Measurements from ENCODE around the gene STEAP4.

STEAP4 gene

DNA sequence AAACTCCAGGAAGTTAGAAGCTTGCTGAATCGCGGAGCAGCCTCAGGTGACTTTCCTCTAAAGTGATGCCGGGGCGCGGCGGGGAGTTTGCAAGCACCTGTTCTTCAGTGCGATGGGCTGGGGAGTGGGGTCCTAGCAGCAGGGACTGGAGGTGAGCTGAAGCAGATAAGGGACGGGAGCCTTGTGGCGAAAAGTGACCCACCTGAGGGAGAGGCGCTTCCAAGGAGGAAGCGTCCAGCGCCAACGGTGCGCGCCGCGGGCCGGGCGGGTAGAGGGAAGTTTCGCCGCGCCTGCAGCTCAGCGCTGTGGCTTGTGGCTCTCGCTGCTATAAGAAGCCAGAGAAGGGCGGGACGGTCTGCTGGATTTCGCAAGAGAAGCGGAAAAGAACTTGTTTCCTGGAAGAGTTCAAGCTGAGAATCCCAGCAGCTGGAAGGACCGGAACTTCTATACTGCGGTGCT is at the start of gene STEAP4:
STEAP4 (minus strand) TSS at position 305 of the 459 bp plus-strand sequence. CDS start 22,625 bp downstream, outside the sequence.
- peak; percentile 77 to 87 for DNase-seq

DNA sequence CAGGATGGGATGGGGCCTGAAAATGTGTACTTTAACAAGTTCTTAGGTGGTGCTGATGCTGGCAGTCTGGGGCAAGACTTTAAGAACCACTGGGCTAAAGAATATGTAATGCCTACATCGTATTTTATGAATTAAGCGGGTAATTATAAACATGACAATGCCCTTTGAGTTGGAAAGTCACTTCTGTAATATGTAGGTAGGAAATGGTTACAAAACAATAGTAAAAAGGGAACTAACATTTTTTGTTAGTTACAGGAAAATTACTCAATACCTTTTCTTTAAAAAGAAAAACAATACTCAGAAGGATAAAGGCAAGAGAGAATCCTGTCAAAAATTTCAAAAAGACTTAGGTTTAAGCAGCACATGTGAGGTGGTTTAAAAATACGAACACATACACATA is 48.3 kb upstream of the STEAP4 start:
- DNase-seq = peak; percentile 53 to 62

DNA sequence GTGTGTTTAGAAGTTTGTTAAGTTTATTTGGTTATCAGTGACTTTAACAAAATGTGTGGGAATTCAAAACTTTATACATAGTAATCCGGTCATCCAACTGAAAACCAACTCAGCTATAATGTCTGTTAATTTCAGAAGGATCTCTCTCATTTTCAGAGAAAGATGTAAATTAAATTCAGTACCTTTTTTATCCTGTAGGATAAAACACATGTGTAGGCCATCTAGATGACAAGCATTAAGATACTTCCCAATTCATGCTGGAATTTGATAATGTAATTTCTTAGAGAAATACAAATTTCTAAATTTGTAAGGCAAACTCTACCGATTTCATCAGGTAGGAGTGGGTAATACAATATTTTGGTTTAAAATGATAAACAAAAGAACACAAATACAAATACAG is 43.4 kb upstream of the STEAP4 start:
- no peak for DNase-seq

DNA sequence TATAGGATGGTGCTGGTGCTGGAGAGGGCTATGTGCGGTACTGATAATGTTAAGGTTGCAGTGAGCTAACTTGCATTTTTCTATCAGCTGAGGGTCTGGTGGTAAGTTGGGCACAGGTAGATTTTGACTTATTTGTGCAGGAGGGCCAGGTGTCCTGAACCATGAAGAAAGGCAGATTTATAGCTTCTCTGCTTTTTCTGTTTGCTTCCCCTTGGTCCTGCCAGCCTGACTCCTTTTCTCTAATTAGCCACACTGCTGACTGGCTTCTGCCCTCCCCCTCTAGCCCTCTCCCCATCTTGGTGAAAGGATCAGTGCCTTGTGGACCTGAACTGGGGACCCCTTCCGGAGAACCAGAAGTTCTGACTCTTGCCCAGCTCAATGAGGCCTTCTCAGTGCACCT is 40.8 kb upstream of the STEAP4 start:
- no peak for DNase-seq

DNA sequence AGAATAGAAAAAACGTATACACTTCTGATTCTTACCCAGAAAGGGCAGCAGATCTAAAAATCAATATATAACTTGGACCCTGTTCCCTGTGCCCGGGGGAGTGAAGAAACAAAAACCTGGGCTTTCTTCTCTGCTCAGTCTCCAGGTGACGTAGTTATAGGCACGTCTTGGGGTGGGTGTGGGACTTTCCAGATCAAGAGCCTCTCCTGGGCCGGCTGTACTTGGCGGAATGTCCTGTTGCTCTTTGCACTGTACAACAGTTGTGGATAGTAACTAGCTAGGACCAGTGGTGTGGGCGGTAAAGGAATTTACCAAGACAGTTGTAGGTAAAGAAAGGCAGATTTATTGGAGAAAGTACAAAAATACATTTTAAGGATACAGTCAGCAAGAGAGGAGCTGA is 40.4 kb upstream of the STEAP4 start:
- DNase-seq = no peak

DNA sequence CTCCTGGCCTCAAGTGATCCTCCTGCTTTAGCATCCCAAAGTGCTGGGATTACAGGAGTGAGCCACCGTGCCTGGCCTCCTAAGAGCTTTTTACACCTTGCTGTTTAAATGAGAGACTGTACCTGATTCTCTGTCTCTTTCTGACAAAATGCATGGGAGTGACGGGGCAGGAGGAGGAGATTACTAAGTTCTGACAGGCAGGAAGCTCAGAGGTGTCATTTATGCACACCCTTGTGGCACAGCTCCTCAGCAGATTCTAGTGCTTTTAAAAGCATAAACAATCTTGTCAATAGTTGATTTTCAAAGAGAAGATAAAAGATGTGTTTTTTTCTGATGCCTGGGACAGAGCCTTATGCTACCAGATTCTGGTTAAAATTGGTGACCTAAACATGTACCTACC is 39.7 kb upstream of the STEAP4 start:
- DNase-seq = no peak

DNA sequence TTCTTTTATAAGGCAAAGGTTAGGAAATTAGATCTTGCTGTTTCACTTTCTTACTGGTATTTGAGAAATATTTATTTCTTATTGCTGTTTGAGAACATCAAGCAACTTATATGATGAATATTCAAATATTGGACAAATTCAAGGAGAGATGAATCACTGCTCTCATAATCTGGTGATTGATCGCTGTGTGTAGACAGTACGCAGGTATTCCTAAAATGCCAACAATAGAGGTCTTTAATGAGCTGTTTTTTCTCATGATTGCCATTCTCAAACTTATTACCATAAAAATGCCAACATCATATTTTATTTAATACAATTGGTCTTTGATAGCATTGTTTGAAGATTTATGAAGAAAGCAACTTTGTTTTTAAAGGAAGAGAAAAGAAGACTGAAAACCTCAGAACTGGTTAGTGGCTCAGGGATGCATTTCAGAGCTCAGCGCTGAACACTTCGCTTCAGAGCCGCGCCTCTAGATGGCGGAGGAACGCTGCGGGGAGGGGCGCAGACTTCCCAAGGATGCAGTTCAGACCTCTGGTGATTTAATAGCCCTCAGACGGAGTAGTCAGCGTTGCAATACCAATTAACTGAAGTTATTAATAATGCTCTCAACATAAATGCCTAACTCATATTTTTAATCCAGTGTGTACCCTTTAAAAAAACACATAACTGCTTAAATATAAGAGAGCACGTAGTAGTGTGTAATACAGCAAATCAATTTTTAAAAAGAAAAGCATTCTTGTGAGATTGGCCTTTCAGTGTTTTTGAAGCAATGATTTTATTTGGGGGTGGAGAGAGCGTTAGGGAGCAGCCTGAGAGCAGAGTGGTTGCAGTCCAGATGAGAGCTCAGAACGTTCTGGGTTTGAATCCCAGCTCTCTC is 38.5 kb upstream of the STEAP4 start:
- DNase-seq = peak; percentile 13 to 51

DNA sequence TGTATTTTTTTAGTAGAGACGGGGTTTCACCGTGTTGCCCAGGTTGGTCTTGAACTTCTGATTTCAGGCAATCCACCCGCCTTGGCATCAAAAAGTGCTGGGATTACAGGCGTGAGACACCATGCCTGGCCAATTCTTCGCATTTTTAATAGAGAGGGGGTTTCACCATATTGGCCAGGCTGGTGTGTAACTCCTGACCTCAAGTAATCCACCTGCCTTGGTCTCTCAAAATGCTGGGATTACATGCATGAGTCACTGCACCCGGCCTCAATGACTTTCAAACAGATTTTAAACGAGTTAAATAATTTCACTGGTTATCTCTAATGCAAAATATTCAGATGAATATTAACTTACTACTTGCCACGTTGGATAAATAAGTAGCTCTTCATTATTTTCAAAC is 37.6 kb upstream of the STEAP4 start:
- DNase-seq = no peak

DNA sequence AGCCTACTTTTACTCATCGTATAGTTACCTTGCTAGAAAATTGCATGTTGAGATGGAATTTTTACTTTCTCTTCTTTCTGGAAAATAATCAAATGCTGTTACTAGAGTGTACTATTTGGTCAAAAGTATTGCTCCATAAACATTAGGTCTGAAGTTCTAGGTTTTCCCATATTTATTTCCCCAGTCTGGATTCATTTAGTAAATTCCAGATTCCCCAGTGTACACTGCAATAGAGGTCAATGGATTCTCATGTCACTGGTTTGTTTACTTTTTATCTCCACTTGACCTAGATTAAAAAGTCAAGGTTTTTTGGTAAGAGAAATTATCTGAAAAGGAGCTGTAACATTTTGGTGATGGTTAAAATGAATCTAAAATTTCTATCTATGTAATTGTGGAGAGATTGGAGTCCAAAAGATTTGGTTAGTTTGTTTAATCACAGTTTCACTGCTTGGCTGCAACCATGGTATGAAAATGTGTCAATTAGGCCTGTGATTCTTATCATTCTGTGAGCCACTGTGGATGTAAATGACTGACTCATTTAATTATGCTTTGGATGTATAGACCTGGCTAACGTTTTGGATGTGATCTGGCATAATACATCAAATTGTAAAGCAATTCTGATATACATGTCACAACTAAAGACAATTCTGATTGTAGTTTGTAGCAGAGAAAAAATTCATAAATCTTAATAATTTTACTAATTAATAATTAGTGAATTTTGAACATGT is 32.7 kb upstream of the STEAP4 start:
- DNase-seq = no peak

DNA sequence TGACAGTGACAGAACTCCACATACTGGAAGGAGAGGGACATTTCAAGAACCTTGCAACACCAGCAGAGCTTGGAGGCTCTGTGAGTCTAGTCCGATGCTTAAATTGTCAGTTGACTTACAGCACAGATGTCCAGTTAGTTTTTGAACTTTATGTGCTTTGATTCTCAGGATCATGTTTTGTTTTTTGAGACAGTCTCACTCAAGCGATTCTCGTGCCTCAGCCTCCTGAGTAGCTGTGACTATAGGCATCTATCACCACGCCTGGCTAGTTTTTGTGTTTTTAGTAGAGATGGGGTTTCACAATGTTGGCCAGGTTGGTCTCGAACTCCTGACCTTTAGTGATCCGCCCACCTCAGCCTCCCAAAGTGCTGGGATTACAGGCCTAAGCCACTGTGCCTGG is 31.8 kb upstream of the STEAP4 start:
- no peak for DNase-seq

DNA sequence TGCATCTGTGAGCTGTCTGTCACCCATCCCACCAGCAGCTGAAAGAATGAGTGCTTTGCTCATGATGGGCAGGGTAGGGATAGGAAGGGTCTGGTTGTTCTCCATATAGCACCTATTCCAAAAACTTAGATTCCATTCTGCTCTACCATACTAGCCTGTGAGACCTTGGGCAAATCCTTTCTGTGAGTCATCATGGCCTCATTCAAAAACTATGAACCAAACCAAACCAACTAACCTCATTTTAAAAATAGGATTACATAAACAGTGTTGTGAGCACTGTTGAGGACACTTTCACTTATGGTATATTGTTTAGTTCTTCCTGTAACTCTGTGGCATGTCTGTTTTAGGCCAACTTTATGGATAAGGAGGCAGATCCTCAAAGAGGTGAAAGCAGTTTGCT is 30.9 kb upstream of the STEAP4 start:
- DNase-seq = peak in 1 of 2 donors; percentile 32

DNA sequence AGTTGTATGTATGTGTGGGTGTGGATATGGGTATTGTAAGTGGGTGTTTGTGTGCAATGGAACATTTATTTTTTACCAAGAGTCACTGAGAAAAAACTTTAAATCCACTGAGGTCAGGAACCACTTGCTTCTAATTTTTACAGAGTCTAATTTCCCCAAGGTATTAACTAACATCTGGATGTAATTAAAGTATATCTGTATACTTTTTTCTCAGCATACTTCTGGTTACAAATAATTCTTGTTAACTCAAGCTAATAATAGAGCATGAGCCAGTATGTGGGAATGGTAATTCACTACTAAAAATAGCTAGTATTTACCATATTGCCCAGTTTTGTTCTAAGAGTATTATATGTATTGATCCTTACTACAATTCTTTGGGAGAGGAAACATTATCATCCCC is 24.6 kb upstream of the STEAP4 start:
- DNase-seq = no peak

DNA sequence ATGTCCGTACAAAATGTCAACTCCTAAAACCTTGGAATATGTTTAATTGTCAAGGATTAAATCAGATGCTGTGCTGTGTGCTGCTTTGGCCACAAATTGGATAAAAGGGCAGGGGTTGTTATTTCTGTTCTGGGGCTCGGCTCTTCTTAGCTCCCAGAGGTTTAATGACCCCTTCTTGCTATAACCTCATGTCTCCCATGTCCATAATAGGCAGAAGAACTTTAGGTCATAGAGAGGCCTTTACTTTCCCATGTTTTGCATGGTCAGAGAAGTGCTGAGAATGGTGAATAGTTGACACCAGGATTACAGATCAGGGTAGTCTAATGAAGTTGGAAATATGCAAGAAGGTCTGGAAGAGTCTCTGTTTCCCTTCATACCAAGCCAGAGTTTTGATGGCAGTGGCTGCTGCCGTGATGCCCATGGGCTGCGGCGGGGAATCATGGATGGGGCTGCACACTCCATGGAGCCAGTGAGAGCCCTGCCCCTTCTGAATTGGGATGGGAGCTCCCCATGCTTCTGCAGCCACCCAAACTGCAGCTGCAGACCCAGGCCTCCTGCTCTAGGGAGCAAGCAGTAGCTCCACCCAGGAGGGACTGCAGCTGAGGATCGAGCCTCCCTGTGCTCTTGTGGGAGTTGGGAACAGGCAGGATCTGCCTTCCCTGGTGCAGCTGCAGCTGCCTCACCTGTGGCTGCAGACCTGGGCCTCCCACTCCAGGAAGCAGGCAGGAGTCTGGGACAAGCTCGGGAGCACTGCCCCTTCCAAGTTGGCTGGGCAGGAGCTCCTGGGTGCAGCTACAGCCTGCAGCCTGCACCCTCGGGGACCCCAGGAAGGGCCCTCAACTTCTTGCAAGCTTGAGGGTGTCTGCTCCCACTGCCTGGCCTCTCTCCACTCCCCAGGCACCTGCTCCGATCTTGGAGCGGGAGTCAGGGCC is 23.1 kb upstream of the STEAP4 start:
- DNase-seq = no peak

DNA sequence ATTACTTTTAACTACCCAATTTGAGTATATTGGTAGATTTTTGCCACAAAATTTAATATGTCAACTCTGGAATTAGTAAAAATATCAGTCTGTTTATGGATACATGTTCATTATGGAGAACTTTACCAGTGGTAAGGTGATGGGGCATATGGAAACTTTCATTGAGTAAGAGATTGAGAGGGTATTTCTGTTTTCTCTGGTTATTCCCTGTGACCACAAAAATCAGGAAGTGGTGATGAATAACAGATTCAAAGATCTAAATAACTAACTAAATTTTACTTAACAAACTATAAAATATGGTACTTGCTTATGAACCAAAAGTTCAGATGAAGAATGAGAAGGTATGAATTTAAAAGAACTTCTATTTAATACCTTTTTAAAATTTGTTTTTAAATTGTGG is 22.1 kb upstream of the STEAP4 start:
- DNase-seq = peak; percentile 60 to 78

DNA sequence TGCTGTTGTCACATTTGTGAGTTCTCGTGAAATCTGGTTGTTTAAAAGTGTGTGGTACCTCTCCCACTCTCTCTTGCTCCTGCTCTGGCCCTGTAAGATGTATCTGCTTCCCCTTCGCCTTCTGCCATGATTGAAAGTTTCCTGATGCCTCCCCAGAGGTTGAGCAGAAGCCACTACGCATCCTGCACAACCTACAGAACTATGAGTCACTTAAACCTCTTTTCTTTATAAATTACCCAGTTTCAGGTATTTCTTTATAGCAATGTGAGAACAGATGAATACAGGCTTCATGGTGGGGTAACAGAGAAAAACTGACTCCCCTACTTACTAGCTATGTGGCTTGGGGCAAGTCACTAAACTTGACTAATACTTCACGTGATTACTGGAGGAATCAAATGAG is 18.0 kb upstream of the STEAP4 start:
- DNase-seq = no peak

DNA sequence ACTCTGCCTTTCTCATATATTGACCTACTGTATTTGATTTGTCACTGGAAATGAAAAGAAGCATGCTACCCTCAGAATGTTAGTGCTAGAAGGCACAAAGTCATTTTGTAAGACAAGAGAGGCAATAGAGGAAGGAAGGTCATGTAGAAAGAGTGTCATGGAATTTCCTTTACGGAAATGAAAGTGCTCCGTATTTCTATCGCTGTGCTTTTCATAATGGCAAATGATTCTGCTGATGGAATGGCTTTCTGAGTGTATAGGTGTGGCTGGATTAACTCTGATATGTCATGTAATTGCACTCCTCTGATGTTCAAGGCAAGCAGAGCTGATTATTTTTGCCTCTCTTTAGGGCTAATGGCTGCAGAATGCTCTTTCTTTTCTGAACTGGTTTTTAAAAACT is 15.5 kb upstream of the STEAP4 start:
- peak; percentile 92 to 94 for DNase-seq

DNA sequence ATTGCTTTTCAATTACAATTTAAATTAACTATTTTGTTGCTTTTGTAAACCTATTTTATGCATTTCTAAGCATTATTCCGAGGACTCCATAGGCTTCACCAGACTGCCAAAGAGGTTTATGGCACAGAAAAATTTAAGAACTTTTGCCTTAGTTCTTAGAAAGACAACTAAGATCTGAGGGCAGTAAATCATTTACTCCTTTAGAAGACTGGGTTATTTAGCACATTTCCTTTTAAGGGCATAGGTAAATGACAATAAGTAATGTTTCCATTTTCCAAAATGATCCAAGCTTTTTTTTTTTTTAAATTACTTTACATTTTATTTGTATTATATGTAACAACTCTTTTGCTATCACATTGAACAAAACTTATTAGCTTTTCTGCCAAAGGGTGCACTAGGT is 15.0 kb upstream of the STEAP4 start:
- DNase-seq = no peak

DNA sequence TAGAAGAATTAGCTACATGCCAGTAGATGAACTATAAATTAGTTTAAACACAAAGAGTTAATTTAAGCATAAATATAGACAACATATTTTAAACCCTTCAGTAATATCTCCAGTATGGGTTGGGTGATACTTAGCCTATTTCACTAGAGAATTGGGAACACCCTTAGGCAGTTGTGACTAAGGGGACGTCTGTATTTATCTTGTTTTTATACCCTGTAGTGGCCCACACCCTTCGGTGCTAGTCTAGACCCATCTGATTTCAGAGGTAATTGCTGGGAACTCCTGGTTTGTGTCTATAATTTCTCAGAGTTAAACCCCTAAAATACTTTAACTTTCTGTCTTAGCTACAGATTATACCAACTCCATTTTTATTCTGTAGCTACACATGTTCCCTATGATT is 11.5 kb upstream of the STEAP4 start:
- DNase-seq = no peak

DNA sequence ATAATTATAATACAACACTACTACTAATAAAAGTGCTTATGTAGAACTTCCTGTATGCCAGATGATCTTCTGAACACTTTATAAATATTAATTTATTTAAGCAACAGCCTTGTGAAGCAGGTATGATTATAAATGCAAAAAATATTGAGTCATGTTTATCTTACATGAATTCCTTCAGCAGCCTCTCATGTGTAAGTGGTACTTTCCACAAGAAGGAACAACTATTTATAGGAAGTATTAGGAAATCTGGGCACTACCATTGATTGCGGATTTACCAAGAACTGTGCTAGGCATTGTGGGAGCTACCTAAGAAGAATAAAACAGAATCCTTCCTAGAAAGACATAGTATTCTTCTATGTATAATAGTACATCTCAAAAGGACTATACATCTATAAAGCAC is 10.7 kb upstream of the STEAP4 start:
- peak; percentile 91 to 95 for DNase-seq

DNA sequence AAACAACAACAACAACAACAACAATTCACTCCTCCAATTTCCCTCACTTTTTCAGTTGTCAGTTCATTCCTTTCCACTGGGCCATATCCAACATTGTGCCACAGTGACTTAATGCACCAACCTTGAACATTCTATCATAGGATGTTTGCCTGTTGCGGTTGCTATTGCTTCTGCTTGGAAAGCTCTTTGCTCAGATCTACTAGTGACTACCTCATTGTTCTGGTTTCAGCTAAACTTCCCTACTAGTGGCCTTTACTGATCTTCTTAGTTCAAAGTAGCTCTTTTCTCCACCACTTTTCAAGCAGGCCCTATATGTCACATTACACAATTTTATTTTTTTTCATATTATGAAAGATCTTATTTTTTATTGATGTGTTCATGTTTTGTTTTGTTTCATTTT is 9.8 kb upstream of the STEAP4 start:
- DNase-seq = peak; percentile 69 to 80

DNA sequence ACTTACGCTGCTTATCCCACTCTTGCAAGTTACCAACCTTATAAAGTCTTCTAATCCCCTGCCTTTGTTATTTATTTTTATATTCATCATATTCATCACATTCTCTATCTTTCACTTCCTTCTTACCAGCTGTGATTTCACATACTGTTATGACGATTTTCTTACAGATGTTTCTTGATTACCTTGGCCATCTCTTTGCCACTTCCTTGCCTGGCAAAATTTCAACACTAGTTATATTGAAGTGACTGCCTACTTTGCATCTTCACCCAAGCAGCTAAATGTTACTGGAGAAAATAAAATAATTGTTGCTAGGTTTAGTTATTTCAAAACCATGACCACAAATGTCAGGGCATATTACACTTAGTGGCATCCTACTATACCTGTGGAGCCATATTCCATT is 8.8 kb upstream of the STEAP4 start:
- DNase-seq = no peak

DNA sequence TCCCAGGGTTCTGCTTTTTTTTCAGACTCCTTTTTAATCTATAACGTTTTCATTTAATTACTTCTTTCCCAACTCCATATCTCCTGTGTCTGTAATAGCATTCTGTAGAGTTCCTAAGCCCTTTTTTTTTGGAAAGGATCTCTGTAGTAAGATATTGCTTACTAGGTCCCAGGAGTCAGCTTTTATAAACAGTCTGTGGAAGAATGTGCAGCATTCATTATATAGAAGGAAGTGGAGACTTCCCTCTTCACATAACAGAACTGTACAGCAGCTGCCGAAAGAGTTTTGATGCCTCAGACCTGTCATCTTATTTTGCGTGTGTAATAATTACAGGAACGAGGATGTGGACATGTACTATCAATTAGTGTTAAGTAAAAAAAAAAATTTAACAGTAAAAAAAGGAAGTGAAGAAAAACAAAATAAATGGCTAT is 7.4 kb upstream of the STEAP4 start:
- peak; percentile 54 to 62 for DNase-seq

DNA sequence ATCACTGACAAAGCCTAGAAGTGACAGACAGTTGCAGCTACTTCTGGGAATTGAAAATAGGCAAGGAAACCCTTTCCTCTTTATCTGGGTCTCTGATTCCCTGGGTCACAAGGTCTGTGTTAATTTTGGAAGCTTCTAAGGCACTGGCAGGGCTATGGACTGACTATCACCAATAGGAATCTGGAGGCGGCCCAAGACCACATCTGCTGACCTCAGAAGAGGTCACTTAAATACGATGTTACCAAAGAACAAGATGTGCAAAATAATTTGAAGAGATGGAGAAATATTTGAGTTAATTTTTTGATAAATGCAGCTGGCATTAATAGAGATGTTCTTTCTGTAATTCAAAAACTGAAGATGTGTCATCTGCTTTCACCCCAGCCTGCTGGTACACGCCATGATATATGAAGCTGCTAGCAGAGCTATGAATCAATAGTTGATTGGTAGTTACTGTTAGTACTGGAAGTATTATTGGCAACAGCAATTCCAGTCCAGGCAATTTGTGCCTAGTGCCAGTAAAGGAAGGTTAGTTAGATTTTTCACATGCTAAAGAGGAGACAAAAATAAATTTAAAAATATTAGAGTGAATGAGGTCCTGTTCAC is 5.5 kb upstream of the STEAP4 start:
- no peak for DNase-seq
